SK-N-SH (cell line): ENCODE results near the gene COL1A2.

Experiments used
- EP300 ChIP-seq, 2 experiments: IDR thresholded peaks; 2 replicates each; pipeline versions ENCODE4 v1.4.0 to v1.6.1; 2012; ENCODE audit warnings: borderline replicate concordance in 1 of 2, low read depth in 1 of 2, low read length in 1 of 2
- EZH2phosphoT487 ChIP-seq: fragments of 200-600 bp; sonication (generic); IDR thresholded peaks from 2 replicates; pipeline ENCODE4 v1.6.1; 2017; ENCODE audit warnings: low read depth, mixed run types, mild to moderate bottlenecking, antibody characterized with exemption, moderate library complexity, borderline replicate concordance
- RCOR1 ChIP-seq: fragments of 150-350 bp; IDR thresholded peaks from 2 replicates; pipeline ENCODE4 v1.6.1; 2017; ENCODE audit warnings: antibody characterized with exemption, low read length
- TCF12 ChIP-seq: IDR thresholded peaks from 2 replicates; pipeline ENCODE4 v1.4.0; 2012
- TF ChIP-seq, protein P1 (sequence below): IDR thresholded peaks from 2 replicates; pipeline ENCODE4 v1.6.1; 2012; ENCODE audit warnings: mild to moderate bottlenecking, low read depth, low read length, moderate library complexity
- TF ChIP-seq, protein P2 (sequence below): fragments of 200-600 bp; sonication (generic); IDR thresholded peaks from 2 replicates; pipeline ENCODE4 v1.6.1; 2017; ENCODE audit warnings: antibody characterized with exemption, mild to moderate bottlenecking, moderate library complexity

DNA sequence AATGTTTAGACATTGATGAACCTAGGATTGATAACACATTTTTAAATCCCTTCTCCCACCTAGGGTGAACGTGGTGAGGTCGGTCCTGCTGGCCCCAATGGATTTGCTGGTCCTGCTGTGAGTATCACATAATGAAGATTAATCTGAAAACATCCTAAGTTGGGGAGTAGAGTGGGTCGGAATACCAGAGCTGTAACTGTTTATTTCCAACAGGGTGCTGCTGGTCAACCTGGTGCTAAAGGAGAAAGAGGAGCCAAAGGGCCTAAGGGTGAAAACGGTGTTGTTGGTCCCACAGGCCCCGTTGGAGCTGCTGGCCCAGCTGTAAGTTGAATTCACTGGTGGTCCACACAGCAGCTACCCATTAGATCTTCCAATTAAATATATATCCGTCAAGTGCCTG is 25.6 kb downstream of the COL1A2 start:
- TF ChIP-seq EZH2phosphoT487 (no peak), EP300 (IDR thresholded peaks at IDR 0.05; ENCODE audit: borderline replicate concordance in 1 of 2, low read depth in 1 of 2, low read length in 1 of 2) (no peak), RCOR1 (no peak), TCF12 (no peak)
- TF ChIP-seq, protein P1, sequence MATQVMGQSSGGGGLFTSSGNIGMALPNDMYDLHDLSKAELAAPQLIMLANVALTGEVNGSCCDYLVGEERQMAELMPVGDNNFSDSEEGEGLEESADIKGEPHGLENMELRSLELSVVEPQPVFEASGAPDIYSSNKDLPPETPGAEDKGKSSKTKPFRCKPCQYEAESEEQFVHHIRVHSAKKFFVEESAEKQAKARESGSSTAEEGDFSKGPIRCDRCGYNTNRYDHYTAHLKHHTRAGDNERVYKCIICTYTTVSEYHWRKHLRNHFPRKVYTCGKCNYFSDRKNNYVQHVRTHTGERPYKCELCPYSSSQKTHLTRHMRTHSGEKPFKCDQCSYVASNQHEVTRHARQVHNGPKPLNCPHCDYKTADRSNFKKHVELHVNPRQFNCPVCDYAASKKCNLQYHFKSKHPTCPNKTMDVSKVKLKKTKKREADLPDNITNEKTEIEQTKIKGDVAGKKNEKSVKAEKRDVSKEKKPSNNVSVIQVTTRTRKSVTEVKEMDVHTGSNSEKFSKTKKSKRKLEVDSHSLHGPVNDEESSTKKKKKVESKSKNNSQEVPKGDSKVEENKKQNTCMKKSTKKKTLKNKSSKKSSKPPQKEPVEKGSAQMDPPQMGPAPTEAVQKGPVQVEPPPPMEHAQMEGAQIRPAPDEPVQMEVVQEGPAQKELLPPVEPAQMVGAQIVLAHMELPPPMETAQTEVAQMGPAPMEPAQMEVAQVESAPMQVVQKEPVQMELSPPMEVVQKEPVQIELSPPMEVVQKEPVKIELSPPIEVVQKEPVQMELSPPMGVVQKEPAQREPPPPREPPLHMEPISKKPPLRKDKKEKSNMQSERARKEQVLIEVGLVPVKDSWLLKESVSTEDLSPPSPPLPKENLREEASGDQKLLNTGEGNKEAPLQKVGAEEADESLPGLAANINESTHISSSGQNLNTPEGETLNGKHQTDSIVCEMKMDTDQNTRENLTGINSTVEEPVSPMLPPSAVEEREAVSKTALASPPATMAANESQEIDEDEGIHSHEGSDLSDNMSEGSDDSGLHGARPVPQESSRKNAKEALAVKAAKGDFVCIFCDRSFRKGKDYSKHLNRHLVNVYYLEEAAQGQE = no peak
- TF ChIP-seq, protein P2, sequence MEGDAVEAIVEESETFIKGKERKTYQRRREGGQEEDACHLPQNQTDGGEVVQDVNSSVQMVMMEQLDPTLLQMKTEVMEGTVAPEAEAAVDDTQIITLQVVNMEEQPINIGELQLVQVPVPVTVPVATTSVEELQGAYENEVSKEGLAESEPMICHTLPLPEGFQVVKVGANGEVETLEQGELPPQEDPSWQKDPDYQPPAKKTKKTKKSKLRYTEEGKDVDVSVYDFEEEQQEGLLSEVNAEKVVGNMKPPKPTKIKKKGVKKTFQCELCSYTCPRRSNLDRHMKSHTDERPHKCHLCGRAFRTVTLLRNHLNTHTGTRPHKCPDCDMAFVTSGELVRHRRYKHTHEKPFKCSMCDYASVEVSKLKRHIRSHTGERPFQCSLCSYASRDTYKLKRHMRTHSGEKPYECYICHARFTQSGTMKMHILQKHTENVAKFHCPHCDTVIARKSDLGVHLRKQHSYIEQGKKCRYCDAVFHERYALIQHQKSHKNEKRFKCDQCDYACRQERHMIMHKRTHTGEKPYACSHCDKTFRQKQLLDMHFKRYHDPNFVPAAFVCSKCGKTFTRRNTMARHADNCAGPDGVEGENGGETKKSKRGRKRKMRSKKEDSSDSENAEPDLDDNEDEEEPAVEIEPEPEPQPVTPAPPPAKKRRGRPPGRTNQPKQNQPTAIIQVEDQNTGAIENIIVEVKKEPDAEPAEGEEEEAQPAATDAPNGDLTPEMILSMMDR = no peak
